OCI-LY3 (cell line): Measurements from ENCODE around the gene TSPAN16.
"Not testable (repeated sequence)": the region's sequence is repeated elsewhere in the genome, so short reads cannot be mapped to it uniquely, and the experiment has no call there.

ENCODE experiments used
- H2AFZ ChIP-seq: fragments of 200-600, 300-600 bp; shearing (Covaris generic); 2 replicates; pipeline ENCODE4 v1.6.0; 2014; ENCODE audit warnings: antibody characterized with exemption, low read depth, low read length
- H3K27ac ChIP-seq: fragments of 200-600, 300-600 bp; sonication (generic); 2 replicates; pipeline ENCODE4 v1.5.1; 2014; ENCODE audit warnings: mild to moderate bottlenecking, low read length, moderate library complexity, mixed read lengths
- H3K27me3 ChIP-seq: fragments of 200-600, 300-600 bp; sonication (generic); 2 replicates; pipeline ENCODE4 v1.6.1; 2014; ENCODE audit warnings: low read depth, low read length, mixed read lengths
- H3K36me3 ChIP-seq: fragments of 200-600, 300-600 bp; sonication (generic); replicated peaks from 2 replicates; pipeline ENCODE3; 2014; ENCODE audit warnings: low read depth, low read length, mixed read lengths
- H3K4me1 ChIP-seq: fragments of 300-600, 200-600 bp; sonication (generic); 2 replicates; pipeline ENCODE4 v1.6.1; 2014; ENCODE audit warnings: low read length, mixed read lengths
- H3K4me2 ChIP-seq: fragments of 200-600, 300-600 bp; sonication (generic); 2 replicates; pipeline ENCODE4 v1.6.1; 2014; ENCODE audit warnings: low read length, mixed read lengths
- H3K4me3 ChIP-seq: fragments of 300-600, 200-600 bp; sonication (generic); 2 replicates; pipeline ENCODE4 v1.5.1; 2014; ENCODE audit warnings: antibody characterized with exemption, mild to moderate bottlenecking, low read length, moderate library complexity
- H3K79me2 ChIP-seq: fragments of 300-600, 200-600 bp; shearing (Covaris generic); 2 replicates; pipeline ENCODE4 v1.6.1; 2014; ENCODE audit warnings: mild to moderate bottlenecking, low read length, mixed read lengths
- H3K9ac ChIP-seq: fragments of 300-600, 200-600 bp; shearing (Covaris generic); 2 replicates; pipeline ENCODE4 v1.6.0; 2014; ENCODE audit warnings: mild to moderate bottlenecking, low read length, moderate library complexity
- H3K9me3 ChIP-seq: fragments of 200-600, 300-600 bp; shearing (Covaris generic); 2 replicates; pipeline ENCODE4 v1.6.1; 2014; ENCODE audit warnings: low read length, mixed read lengths; ENCODE audit not compliant: insufficient read depth
- H4K20me1 ChIP-seq: fragments of 200-600, 300-600 bp; sonication (generic); 2 replicates; pipeline ENCODE4 v1.6.1; 2016; ENCODE audit warnings: low read length, mixed read lengths; ENCODE audit not compliant: insufficient read depth
- EZH2phosphoT487 ChIP-seq: fragments of 200-600 bp; shearing (Covaris generic); IDR thresholded peaks from 2 replicates; pipeline ENCODE4 v1.6.1; 2018; ENCODE audit warnings: antibody characterized with exemption, mixed run types, low read depth
- TF ChIP-seq, protein P1 (sequence below): fragments of 200-600, 300-600 bp; sonication (generic); IDR thresholded peaks from 2 replicates; pipeline ENCODE4 v1.5.1; 2014; ENCODE audit warnings: antibody characterized with exemption, low read length, low read depth

The TSPAN16 gene

DNA sequence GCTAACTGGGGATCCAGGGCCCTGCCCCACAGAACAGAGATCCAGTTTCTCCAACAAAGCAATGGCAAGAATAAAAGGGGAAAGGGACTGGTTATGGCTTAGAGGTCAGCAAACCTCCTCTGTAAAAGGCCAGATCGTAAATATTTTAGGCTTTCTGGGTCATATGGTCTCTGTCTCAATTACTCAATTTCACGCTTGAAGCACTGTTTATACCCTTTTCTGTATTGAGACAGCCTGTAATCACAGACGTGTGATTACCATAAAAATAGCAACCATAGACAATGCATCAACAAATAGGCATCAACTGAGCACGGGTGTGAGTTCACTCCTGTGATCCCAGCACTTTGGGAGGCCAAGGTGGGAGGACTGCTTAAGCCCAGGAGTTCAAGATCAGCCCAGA is 34.2 kb downstream of the TSPAN16 start:
- no peak overlapping the region for H3K9ac ChIP-seq
- H3K36me3 ChIP-seq = peaks cover 5% of the 10 kb centered on the region
- no peak overlapping the region for H3K27ac ChIP-seq
- H2AFZ ChIP-seq = no peak overlapping the region
- TF ChIP-seq, protein P1, sequence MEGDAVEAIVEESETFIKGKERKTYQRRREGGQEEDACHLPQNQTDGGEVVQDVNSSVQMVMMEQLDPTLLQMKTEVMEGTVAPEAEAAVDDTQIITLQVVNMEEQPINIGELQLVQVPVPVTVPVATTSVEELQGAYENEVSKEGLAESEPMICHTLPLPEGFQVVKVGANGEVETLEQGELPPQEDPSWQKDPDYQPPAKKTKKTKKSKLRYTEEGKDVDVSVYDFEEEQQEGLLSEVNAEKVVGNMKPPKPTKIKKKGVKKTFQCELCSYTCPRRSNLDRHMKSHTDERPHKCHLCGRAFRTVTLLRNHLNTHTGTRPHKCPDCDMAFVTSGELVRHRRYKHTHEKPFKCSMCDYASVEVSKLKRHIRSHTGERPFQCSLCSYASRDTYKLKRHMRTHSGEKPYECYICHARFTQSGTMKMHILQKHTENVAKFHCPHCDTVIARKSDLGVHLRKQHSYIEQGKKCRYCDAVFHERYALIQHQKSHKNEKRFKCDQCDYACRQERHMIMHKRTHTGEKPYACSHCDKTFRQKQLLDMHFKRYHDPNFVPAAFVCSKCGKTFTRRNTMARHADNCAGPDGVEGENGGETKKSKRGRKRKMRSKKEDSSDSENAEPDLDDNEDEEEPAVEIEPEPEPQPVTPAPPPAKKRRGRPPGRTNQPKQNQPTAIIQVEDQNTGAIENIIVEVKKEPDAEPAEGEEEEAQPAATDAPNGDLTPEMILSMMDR = no peak
- TF ChIP-seq EZH2phosphoT487 = no peak
- no peak overlapping the region for H3K4me2 ChIP-seq
- H3K4me3 ChIP-seq = no peak overlapping the region
- H4K20me1 ChIP-seq = no peaks in the 10 kb centered on the region
- H3K27me3 ChIP-seq = no peaks in the 10 kb centered on the region
- H3K9me3 ChIP-seq = no peaks in the 10 kb centered on the region
- no peaks in the 10 kb centered on the region for H3K4me1 ChIP-seq
- H3K79me2 ChIP-seq = no peaks in the 10 kb centered on the region

DNA sequence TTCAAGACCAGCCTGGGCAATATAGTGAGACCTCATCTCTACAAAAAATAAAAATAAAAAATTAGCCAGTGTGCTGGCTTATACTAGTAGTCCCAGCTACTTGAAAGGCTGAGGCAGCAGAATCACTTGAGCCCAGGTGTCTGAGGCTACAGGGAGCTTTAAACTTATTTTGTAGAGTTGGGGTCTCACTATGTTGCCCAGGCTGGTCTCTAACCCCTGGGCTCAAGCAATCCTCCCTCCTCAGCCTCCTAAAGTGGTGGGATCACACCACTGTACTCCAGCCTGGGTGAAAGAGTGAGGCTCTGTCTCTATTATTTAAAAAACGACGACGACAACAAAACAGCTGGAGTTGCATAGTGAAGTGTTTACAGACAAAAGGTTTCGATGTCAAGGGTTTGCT is 35.5 kb downstream of the TSPAN16 start:
- TF ChIP-seq, protein P1 = no peak
- no peak for TF ChIP-seq EZH2phosphoT487
- Histone ChIP-seq H3K4me1 (no peaks in the 10 kb centered on the region), H3K27me3 (no peaks in the 10 kb centered on the region), H3K9ac (no peak overlapping the region), H3K4me2 (no peak overlapping the region), H2AFZ (no peak overlapping the region), H3K36me3 (peaks cover 9% of the 10 kb centered on the region), H4K20me1 (no peaks in the 10 kb centered on the region), H3K27ac (no peak overlapping the region), H3K9me3 (no peaks in the 10 kb centered on the region), H3K4me3 (no peak overlapping the region), H3K79me2 (no peaks in the 10 kb centered on the region)

- Histone ChIP-seq H3K4me2 (no peak overlapping the region), H3K27me3 (no peaks in the 10 kb centered on the region), H3K36me3 (peaks cover 9% of the 10 kb centered on the region), H3K27ac (no peak overlapping the region), H3K9me3 (no peaks in the 10 kb centered on the region), H3K4me1 (no peaks in the 10 kb centered on the region), H3K9ac (no peak overlapping the region), H3K4me3 (no peak overlapping the region), H3K79me2 (no peaks in the 10 kb centered on the region), H2AFZ (no peak overlapping the region), H4K20me1 (no peaks in the 10 kb centered on the region)
- TF ChIP-seq, protein P1 = no peak
- no peak for TF ChIP-seq EZH2phosphoT487
Observed at GRCh38 chr19:11332822-11333221, 36.9 kb downstream of the TSPAN16 start.

DNA sequence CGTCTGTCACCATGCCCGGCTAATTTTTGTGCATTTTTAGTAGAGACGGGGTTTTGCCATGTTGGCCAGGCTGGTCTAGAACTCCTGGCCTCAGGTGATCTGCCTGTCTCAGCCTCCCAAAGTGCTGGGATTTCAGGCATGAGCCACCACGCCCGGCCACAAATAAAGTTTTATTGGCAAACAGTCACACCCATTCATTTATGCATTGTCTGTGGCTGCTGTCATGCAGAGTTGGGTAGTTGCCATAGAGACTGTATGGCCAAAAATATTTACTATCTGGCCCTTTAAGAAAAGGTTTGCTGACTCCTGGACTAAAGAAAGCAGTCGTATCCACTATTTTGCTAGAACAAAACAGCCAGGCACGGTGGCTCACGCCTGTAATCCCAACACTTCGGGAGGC is 37.9 kb downstream of the TSPAN16 start:
- H3K9me3 ChIP-seq, H3K4me3 ChIP-seq, H3K4me2 ChIP-seq, H3K36me3 ChIP-seq, H3K27me3 ChIP-seq, H4K20me1 ChIP-seq, H2AFZ ChIP-seq, H3K4me1 ChIP-seq, H3K9ac ChIP-seq, H3K79me2 ChIP-seq, H3K27ac ChIP-seq: not testable (repeated sequence)
